HG02973 (cell line): ENCODE measurements around the gene SLC25A12.
"Not testable (repeated sequence)": the region's sequence is repeated elsewhere in the genome, so short reads cannot be mapped to it uniquely, and the experiment has no call there.

Experiments used
- ATAC-seq: cut with Tn5 transposase; IDR thresholded peaks from one replicate; pipeline ENCODE4 v1.9.1; 2021; ENCODE audit warnings: moderate library complexity; ENCODE audit not compliant: unreplicated experiment

SLC25A12 gene

DNA sequence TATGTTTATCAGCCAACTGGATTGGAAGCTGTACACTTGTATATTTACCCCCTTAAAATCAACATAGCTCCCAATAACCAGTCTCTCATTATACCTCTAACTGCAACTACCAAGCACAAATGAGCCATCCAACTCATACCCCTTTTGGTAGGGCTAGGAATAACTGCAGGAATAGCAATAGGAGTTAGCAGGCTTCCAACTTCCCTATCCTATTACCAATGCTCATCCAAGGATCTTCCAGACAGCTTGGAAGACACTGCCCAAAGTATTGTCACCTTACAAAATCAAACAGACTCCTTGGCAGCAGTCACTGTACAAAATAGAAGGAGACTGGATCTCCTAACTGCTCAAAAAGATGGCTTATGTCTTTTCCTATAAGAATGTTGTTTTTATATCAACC, 61.6 kb downstream of the SLC25A12 start:
- ATAC-seq = no peak

DNA sequence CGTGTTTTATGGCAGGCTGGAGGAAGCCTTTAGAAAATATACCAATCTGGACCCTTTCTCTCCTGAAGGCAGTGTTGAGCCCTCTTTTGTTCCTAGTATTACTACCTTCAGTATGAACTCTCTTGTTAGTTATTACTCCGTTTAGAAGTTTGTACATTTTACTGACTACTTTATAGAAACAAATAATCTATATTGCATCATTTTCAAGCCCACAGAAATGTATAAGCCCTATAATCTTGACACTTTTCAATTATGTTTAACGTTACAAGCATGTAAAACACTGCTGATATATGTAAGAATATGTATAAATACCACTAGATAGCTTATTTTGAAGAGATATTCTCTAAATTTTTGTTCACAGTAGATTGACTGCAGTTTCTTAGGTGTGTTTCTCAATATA, 64.0 kb downstream of the SLC25A12 start:
- no peak for ATAC-seq

- ATAC-seq = no peak
Observed at GRCh38 chr2:171824086-171824485, 70.0 kb downstream of the SLC25A12 start.

GRCh38 chr2:171822525-171823322, 71.3 kb downstream of the SLC25A12 start:
- ATAC-seq = no peak

DNA sequence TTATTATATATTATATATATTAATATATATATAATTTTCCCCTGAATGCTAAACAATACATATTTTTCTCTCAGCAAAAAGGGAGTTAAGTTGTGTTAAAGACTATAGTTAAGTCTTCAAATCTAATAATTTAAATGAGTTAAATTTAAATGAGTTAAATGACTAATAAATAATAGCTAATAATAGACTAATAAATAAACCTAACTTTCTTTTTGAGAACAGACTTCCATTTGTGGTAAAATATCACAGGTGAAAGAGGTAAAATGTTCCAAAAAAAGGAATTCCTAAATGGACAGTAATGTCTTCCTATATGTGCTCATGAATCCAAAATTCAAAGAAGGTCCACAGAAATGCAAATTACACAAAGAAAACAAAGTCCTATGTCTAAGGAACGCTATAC, 74.6 kb downstream of the SLC25A12 start:
- no peak for ATAC-seq

DNA sequence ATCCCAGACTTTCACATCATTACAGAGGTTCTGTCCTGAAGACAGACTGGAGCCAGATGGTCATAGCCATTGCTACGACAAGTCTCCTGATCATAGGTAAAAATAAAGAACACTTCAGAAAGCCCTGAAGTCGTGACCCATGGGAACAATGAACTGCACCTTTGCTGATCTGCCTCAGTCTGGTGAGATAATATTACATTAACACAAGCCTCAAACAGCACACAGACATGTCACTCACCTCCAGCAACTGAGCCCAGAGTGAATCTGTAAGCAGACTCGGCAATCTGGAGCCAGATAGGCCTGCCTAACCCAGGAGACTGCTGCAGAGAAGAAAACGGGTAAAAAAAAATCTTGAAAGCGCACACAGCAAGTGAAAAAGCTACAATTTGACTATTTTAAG, 79.2 kb downstream of the SLC25A12 start:
- ATAC-seq = no peak

DNA sequence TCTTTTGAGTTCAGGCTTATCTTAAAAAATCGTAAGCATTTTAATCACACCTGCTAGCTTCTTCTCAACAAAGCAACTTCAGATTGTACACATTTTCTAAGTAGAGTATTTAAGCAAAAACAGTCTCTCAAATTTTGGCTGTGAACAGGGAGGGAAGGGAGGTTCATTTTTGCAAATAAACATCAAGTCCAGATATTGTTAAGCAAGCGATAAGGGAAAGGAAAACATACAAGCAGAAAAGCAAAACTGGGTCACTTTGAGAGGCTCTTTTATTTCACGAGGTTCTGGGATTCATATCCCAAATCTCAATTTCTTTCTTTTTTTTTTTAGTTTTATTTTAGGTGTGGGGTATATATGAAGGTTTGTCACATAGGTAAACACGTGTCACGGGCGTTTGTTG, 79.9 kb downstream of the SLC25A12 start:
- no peak for ATAC-seq

DNA sequence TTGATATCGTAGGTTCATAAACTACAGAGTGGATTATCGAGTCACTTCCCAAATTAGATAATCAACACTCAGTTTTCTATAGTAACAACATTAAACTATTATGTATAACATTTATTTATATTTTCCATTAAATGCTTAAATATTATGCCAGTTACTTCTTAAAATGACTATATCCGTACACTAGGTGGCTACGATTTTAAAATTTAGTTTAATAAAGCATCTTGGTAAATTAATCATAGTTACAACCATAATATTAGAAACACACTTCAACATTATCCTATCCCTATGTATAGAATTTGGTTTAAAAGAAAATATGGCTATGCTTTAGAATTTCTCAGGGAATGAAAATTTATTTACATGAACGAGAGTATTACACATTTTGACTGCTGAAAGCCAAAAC, 80.3 kb downstream of the SLC25A12 start:
- no peak for ATAC-seq

GRCh38 chr2:171813126-171813525, 80.9 kb downstream of the SLC25A12 start:
- ATAC-seq = no peak

GRCh38 chr2:171811245-171811628, 82.8 kb downstream of the SLC25A12 start:
- ATAC-seq = no peak

GRCh38 chr2:171810422-171811244, 83.4 kb downstream of the SLC25A12 start:
- ATAC-seq = no peak

GRCh38 chr2:171808885-171809284, 85.2 kb downstream of the SLC25A12 start:
- not testable (repeated sequence) for ATAC-seq

DNA sequence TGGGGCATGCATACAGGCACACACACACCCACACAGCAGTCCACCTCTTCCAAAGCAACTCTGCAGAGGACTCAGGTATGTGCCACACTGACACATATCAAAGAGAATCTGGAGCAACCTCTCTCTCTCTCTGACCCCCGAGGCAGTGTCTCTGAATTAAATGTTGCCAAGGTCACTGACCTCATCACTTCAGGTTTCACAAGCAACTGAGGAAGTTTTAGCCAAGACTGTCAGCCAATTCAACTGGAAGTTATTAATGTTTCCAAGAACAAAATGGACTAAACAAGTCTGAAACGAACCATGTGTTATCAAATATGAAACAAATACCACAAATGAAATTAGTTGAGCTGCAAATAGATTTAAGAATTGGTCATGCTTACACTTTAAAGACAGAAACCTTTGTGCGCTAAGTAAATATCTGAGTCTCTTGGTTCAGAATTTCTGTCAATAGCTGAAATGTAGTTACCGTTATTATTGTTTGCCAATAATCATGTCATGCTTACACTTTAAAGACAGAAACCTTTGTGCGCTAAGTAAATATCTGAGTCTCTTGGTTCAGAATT, 86.1 kb downstream of the SLC25A12 start:
- ATAC-seq = no peak

GRCh38 chr2:171807119-171807518, 86.9 kb downstream of the SLC25A12 start:
- no peak for ATAC-seq

DNA sequence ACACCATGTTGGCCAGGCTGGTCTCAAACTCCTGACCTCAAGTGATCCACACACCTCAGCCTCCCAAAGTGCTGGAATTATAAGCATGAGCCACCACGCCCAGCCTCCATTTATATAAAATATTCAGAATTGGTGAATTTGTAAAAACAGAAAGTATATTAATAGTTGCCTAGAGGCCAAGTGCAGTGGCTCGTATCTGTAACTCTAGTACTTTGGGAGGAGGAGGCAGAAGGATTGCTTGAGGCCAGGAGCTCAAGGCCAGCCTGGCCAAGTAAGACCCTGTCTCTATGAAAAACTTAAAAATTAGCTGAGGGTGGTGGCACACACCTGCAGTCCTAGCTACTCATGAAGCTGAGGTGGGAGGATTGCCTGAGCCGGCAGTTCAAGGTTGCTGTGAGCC, 89.6 kb downstream of the SLC25A12 start:
- no peak for ATAC-seq

- ATAC-seq = no peak
Observed at GRCh38 chr2:171803757-171804156, 90.3 kb downstream of the SLC25A12 start.

DNA sequence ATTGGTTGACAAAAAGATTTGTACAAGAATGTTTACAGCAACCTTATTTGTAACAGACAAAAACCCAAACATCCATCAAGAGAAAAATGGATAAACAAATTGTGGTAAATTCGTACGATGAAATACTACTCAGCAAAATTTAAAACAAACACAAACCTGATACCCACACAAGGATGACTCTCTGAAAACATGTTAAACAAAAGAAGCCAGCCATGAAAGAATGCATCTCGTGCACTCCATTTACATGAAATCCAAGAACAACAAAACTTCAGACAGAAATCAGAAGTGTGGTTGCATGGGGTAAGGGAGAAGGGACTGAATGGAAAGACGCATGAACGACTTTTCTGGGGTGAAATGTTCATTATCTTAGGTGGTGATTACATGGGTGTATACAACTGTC, 93.4 kb downstream of the SLC25A12 start:
- ATAC-seq = no peak

DNA sequence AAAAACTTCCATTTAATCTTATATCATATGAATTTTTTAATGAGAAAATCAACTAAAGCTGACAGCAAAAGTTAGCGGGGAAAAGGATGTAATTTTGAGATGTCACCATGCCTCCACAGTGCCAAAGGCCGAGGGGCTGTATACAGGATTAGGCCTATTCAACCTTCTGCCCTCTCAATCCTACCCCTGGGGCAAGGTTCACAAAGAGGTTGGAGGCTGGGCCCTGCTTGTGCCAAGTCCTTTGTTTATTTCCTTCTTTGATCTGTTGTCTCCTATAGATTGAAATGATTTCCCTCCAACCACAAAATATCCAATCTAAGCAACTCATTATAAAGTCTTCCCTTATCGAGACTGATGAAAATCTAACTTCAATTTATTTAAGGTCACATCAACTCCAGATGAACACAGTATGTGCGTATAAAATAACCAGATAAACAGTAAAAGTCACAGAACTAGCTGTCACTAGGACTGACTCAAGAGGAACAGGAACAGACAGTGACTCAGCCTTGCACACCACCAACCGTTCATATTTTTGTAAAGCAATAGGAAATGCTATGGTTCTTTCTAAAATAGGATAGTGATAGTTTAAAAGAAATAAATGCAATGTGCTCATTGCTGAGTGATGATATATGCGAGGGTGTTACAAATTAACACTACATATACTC, 95.8 kb downstream of the SLC25A12 start:
- ATAC-seq = no peak

DNA sequence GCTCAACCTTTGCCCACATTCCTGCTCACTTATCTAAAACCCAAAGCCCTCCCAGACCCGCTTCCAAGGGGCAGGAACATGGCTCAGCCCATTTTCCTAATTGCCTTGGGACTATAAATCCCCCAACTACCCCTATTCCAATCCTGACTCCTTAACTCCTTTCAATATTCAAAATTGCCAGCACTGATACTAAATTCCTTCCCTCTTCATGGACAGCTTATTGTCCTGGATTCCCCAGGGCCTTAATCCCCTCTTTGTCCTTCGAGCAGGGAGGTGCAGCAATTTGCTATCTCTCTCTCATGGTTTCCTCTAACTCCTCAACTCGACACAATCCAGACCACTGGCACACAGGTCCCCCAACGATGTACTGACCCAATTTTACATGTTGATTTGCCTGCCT, 99.1 kb downstream of the SLC25A12 start:
- ATAC-seq = no peak

DNA sequence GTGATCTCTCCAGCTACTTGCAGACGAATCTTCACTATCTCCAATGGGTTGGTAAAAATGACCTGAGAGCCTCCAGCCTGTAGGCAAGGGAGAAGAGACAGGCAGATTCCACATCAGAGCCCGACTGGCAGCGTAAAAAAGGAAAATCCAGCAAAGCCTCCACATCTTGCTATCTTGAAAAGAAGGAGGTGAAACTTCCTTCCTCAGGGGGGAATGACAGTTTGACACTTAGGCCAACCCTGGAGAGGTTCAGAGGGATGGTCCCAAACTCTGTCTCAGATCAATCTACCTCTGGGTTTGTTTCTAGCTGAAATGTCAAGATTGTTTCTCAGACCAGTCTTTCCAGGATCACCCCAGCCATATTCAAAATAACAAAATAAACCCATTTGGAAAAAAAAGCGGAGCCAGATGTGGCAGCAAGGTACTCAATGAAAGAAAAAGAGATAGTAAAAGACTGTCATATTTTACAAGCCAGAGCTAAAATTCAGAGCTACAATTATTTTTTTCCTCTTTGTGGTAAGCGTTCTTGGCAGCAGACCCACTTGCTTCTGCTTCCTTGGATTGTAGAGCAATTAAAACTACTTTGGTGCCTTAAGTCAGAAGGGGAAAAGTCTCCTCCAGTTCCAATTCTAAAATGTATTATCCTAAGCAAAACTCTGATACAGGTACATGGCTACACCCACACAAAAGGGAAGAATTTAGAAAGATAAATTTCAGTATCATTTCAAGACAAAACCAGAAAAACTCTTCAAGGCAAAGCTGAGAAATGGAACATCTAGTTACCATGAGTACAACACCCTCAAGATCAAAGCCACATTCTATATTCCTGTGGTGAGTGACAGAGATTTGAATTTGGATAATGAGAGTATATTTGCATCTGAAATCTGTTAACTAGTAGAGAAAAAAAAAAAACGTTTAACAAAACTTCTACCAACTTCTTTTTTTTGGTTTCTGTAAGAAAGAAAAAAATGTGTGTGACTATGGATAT, 100.1 kb downstream of the SLC25A12 start:
- no peak for ATAC-seq
